Body of pancreas (tissue), 4 donors: Measurements from ENCODE around the gene PMAIP1. TPM values are rescaled to one million over a fixed set of nuclear protein-coding genes. Genes with fewer than 3 reads are reported as not detected.

Experiments used
- ATAC-seq: fragments of 150-250 bp; one replicate; pipeline ENCODE4 v1.9.1; 2016
- DNase-seq, 4 donors: peaks; one replicate each; pipeline ENCODE4 v3.0.0-alpha.2; 2019
- H3K27ac ChIP-seq, 4 donors: fragments of 200-600 bp; sonication (generic); 1 replicate in 3 of 4; 2 replicates in 1 of 4; pipeline versions ENCODE4 v1.5.1 to v1.6.1; 2016 to 2019; ENCODE audit warnings: mild to moderate bottlenecking in 1 of 4, mixed read lengths in 1 of 4, moderate library complexity in 1 of 4
- H3K27me3 ChIP-seq, 2 donors: fragments of 200-600 bp; sonication (generic); one replicate each; pipeline ENCODE4 v1.6.0; 2016; ENCODE audit warnings: mild to moderate bottlenecking in 1 of 2
- H3K36me3 ChIP-seq, 2 donors: fragments of 200-600 bp; sonication (generic); replicated peaks in 1 of 2; 2 replicates each; pipeline ENCODE4 v1.5.1; 2016; ENCODE audit warnings: low read depth in 2 of 2; ENCODE audit not compliant: insufficient read depth in 1 of 2
- H3K4me1 ChIP-seq: fragments of 200-600 bp; sonication (generic); one replicate; pipeline ENCODE4 v1.6.0; 2016
- H3K4me3 ChIP-seq, 2 donors: fragments of 200-600 bp; sonication (generic); 1 replicate in 1 of 2; 2 replicates in 1 of 2; pipeline ENCODE4 v1.5.1; 2016 to 2019
- H3K9me3 ChIP-seq, 3 donors: fragments of 200-600 bp; sonication (generic); 1 replicate in 2 of 3; 2 replicates in 1 of 3; pipeline ENCODE4 v1.5.1; 2016
- CTCF ChIP-seq, 7 experiments: fragments of 450-650 bp in 4 of 7; fragments of 200-600 bp in 3 of 7; sonication (generic) in 3 of 7; IDR thresholded peaks; one replicate each; pipeline ENCODE4 v1.5.1; 2016 to 2019; ENCODE audit warnings: antibody characterized with exemption in 7 of 7
- POLR2A ChIP-seq, 3 donors: fragments of 450-650 bp; IDR thresholded peaks; one replicate each; pipeline ENCODE4 v1.6.1; 2016; ENCODE audit warnings: antibody characterized with exemption in 3 of 3, mild to moderate bottlenecking in 2 of 3
- WGBS, 2 donors: methylation state at CpG; one replicate each; pipeline ENCODE4 v1.1.5; 2017; 5-methylcytosine and 5-hydroxymethylcytosine counted together
- intact Hi-C: fragments of 100-400 bp; cut with DNase I; formaldehyde crosslinking; loops from one replicate; pipeline ENCODE4 v1.15.1; 2023
- total RNA-seq, 2 donors: library from RNA; depleted of rRNA; stranded (reverse); fragments of >200 nt; gene quantifications; one replicate each; pipeline ENCODE4 v1.1.0, GENCODE V29; 2016

Gene PMAIP1
- total RNA-seq, 2 donors from 2014 or later: 1.0 TPM; not detected in 1

GRCh38 chr18:59916746-59917145, 16.9 kb downstream of the PMAIP1 start:
- no peaks in the 10 kb centered on the region for H3K27me3 ChIP-seq
- no peak overlapping the region for H3K4me3 ChIP-seq
- no peaks in the 10 kb centered on the region for H3K9me3 ChIP-seq
- DNase-seq (no peak), ATAC-seq (no peak)
- intact Hi-C loops: no loop called here
- WGBS, 2 donors: 70 to 75% methylated on average over 3 of the region's 3 CpGs
- no peak overlapping the region for H3K27ac ChIP-seq
- no peaks in the 10 kb centered on the region for H3K36me3 ChIP-seq
- no peak for TF ChIP-seq CTCF (IDR thresholded peaks at IDR 0.05)
- TF ChIP-seq POLR2A (IDR thresholded peaks at IDR 0.05): no peak
- no peaks in the 10 kb centered on the region for H3K4me1 ChIP-seq

GRCh38 chr18:59917422-59917821, 17.6 kb downstream of the PMAIP1 start:
- intact Hi-C loops: no loop called here
- Histone ChIP-seq H3K27ac (no peak overlapping the region), H3K27me3 (no peaks in the 10 kb centered on the region), H3K9me3 (no peaks in the 10 kb centered on the region), H3K4me1 (no peaks in the 10 kb centered on the region), H3K36me3 (no peaks in the 10 kb centered on the region), H3K4me3 (no peak overlapping the region)
- TF ChIP-seq CTCF (IDR thresholded peaks at IDR 0.05): no peak
- TF ChIP-seq POLR2A (IDR thresholded peaks at IDR 0.05): no peak
- DNase-seq: no peak
- ATAC-seq: no peak
- 75 to 83% methylated on average over 5 of the region's 5 CpGs for WGBS, 2 donors

GRCh38 chr18:59918320-59918755, 18.5 kb downstream of the PMAIP1 start:
- Histone ChIP-seq H3K27me3 (no peaks in the 10 kb centered on the region), H3K36me3 (no peaks in the 10 kb centered on the region), H3K4me1 (no peaks in the 10 kb centered on the region), H3K4me3 (no peak overlapping the region), H3K9me3 (no peaks in the 10 kb centered on the region), H3K27ac (no peak overlapping the region)
- intact Hi-C loops: no loop called here
- 53 to 58% methylated on average over 9 of the region's 9 CpGs for WGBS, 2 donors
- no peak for DNase-seq
- no peak for TF ChIP-seq POLR2A (IDR thresholded peaks at IDR 0.05)
- TF ChIP-seq CTCF (IDR thresholded peaks at IDR 0.05): no peak
- ATAC-seq: no peak

- H3K4me3 ChIP-seq: no peak overlapping the region
- H3K27me3 ChIP-seq: no peaks in the 10 kb centered on the region
- 80 to 81% methylated on average over 6 of the region's 6 CpGs for WGBS, 2 donors
- H3K4me1 ChIP-seq: no peaks in the 10 kb centered on the region
- H3K36me3 ChIP-seq: no peaks in the 10 kb centered on the region
- no peaks in the 10 kb centered on the region for H3K9me3 ChIP-seq
- no peak for TF ChIP-seq CTCF (IDR thresholded peaks at IDR 0.05)
- TF ChIP-seq POLR2A (IDR thresholded peaks at IDR 0.05): no peak
- DNase-seq (no peak), ATAC-seq (no peak)
- intact Hi-C loops: no loop called here
- H3K27ac ChIP-seq: no peak overlapping the region
Measured at GRCh38 chr18:59918997-59919396, 19.2 kb downstream of the PMAIP1 start.

- WGBS, 2 donors: 71 to 89% methylated on average over 2 of the region's 2 CpGs
Measured at GRCh38 chr18:59921384-59921891, 21.6 kb downstream of the PMAIP1 start.

More at GRCh38 chr18:59921384-59921891, 21.6 kb downstream of the PMAIP1 start:
- Histone ChIP-seq H3K4me1 (no peaks in the 10 kb centered on the region), H3K4me3 (no peak overlapping the region), H3K9me3 (no peaks in the 10 kb centered on the region), H3K27ac (no peak overlapping the region), H3K36me3 (no peaks in the 10 kb centered on the region), H3K27me3 (no peaks in the 10 kb centered on the region)
- intact Hi-C loops: no loop called here
- no peak for ATAC-seq
- TF ChIP-seq CTCF (IDR thresholded peaks at IDR 0.05) (no peak), POLR2A (IDR thresholded peaks at IDR 0.05) (no peak)
- DNase-seq: no peak
